DND-41 (cell line): ENCODE data around the gene SNTA1.

ENCODE experiments used
- ATAC-seq: fragments of 200-7000 bp; cut with Tn5 transposase; 3 replicates; pipeline ENCODE4 v1.9.1; 2021; ENCODE audit warnings: low read depth; ENCODE audit not compliant: insufficient read depth
- DNase-seq: peaks from one replicate; pipeline ENCODE4 v3.0.0-alpha.2; 2020
- H2AFZ ChIP-seq: 2 replicates; pipeline ENCODE4 v1.6.0; 2012; ENCODE audit warnings: low read depth, low read length
- H3K27ac ChIP-seq: 2 replicates; pipeline ENCODE4 v1.5.1; 2012; ENCODE audit warnings: low read length, inconsistent platforms
- H3K27me3 ChIP-seq: fragments of 200-600 bp; sonication (generic); 2 replicates; pipeline ENCODE4 v1.6.0; 2012; ENCODE audit warnings: low read length, mild to moderate bottlenecking, inconsistent platforms; ENCODE audit not compliant: insufficient read depth, poor library complexity
- H3K36me3 ChIP-seq: 2 replicates; pipeline ENCODE4 v1.5.1; 2012; ENCODE audit warnings: low read length, inconsistent platforms; ENCODE audit not compliant: insufficient read depth
- H3K4me1 ChIP-seq: 2 replicates; pipeline ENCODE4 v1.5.1; 2012; ENCODE audit warnings: mild to moderate bottlenecking, low read length; ENCODE audit not compliant: insufficient read depth
- H3K4me2 ChIP-seq: 2 replicates; pipeline ENCODE4 v1.6.0; 2012; ENCODE audit warnings: mild to moderate bottlenecking, moderate library complexity, low read length, inconsistent platforms; ENCODE audit not compliant: insufficient read depth
- H3K4me3 ChIP-seq, 2 experiments: fragments of 200-600 bp in 1 of 2; shearing (Covaris generic) in 1 of 2; 2 replicates each; pipeline ENCODE4 v1.5.1; 2012 to 2016; ENCODE audit warnings: inconsistent platforms in 2 of 2, low read length in 2 of 2, mild to moderate bottlenecking in 2 of 2, low read depth in 1 of 2, moderate library complexity in 1 of 2
- H3K79me2 ChIP-seq: 2 replicates; pipeline ENCODE4 v1.6.0; 2012; ENCODE audit warnings: low read length, inconsistent platforms; ENCODE audit not compliant: insufficient read depth
- H3K9ac ChIP-seq: 2 replicates; pipeline ENCODE4 v1.6.0; 2012; ENCODE audit warnings: low read depth, mild to moderate bottlenecking, inconsistent platforms, low read length, moderate library complexity
- H3K9me3 ChIP-seq: 2 replicates; pipeline ENCODE4 v1.5.1; 2012; ENCODE audit warnings: low read length, moderate library complexity, mild to moderate bottlenecking, inconsistent platforms; ENCODE audit not compliant: insufficient read depth, severe bottlenecking
- H4K20me1 ChIP-seq: 2 replicates; pipeline ENCODE4 v1.6.0; 2012; ENCODE audit warnings: low read length; ENCODE audit not compliant: insufficient read depth
- EZH2 ChIP-seq: IDR thresholded peaks from 3 replicates; pipeline ENCODE4 v1.6.1; 2012; ENCODE audit warnings: borderline replicate concordance, low read depth, mild to moderate bottlenecking, moderate library complexity, low read length, inconsistent platforms; ENCODE audit not compliant: severe bottlenecking
- TF ChIP-seq, protein P1 (sequence below): IDR thresholded peaks from 2 replicates; pipeline ENCODE4 v1.5.1; 2012; ENCODE audit warnings: borderline replicate concordance, low read length, moderate library complexity, mild to moderate bottlenecking; ENCODE audit not compliant: poor library complexity, severe bottlenecking; ENCODE audit errors: extremely low read depth

Gene SNTA1

DNA sequence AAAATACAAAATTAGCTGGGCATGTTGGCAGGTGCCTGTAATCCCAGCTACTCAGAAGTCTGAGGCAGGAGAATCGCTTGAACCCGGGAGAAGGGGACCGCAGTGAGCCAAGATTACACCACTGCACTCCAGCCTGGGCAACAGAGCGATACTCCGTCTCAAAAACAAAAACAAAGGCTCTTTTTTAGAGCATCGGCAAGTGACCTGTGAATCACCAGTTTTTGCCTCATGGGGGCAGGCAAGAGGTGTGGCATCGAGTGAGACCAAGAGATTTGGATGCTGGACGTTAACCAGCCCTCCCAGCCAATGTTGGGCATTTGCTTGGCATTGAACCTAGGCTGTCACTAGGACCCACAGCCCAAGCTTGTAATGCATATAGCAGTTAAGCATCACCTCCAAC lies 27.6 kb downstream of the SNTA1 start:
- no peak for TF ChIP-seq EZH2
- TF ChIP-seq, protein P1, sequence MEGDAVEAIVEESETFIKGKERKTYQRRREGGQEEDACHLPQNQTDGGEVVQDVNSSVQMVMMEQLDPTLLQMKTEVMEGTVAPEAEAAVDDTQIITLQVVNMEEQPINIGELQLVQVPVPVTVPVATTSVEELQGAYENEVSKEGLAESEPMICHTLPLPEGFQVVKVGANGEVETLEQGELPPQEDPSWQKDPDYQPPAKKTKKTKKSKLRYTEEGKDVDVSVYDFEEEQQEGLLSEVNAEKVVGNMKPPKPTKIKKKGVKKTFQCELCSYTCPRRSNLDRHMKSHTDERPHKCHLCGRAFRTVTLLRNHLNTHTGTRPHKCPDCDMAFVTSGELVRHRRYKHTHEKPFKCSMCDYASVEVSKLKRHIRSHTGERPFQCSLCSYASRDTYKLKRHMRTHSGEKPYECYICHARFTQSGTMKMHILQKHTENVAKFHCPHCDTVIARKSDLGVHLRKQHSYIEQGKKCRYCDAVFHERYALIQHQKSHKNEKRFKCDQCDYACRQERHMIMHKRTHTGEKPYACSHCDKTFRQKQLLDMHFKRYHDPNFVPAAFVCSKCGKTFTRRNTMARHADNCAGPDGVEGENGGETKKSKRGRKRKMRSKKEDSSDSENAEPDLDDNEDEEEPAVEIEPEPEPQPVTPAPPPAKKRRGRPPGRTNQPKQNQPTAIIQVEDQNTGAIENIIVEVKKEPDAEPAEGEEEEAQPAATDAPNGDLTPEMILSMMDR, result peak; percentile 45
- Histone ChIP-seq H3K27me3 (no peaks in the 10 kb centered on the region), H3K79me2 (no peaks in the 10 kb centered on the region), H2AFZ (no peak overlapping the region), H3K36me3 (peaks cover 19% of the 10 kb centered on the region), H3K4me2 (no peak overlapping the region), H4K20me1 (peaks cover 9% of the 10 kb centered on the region), H3K9me3 (no peaks in the 10 kb centered on the region), H3K4me3 (no peak overlapping the region), H3K9ac (no peak overlapping the region), H3K4me1 (no peaks in the 10 kb centered on the region), H3K27ac (no peak overlapping the region)
- DNase-seq, result no peak
- no peak for ATAC-seq

DNA sequence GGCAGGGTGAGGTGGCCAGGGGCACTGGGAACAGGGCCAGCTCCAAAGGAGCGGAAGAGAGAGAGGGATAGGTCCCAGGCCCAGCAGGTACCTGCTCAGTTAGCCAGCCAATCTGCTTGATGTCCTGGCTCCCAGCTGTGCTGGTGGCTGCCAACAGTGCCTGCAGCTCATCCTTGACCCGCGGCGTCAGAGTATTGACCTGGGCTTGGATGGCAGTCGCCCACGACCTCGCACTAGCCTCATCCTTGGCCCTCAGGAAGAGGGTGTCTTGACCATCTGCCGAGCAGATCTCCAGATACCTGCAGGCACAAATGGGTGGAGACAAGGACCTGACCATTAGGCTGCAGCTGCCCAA lies 31.1 kb downstream of the SNTA1 start:
- TF ChIP-seq, protein P1, result no peak
- no peak for TF ChIP-seq EZH2
- H3K36me3 ChIP-seq, result peaks cover 47% of the 10 kb centered on the region

DNA sequence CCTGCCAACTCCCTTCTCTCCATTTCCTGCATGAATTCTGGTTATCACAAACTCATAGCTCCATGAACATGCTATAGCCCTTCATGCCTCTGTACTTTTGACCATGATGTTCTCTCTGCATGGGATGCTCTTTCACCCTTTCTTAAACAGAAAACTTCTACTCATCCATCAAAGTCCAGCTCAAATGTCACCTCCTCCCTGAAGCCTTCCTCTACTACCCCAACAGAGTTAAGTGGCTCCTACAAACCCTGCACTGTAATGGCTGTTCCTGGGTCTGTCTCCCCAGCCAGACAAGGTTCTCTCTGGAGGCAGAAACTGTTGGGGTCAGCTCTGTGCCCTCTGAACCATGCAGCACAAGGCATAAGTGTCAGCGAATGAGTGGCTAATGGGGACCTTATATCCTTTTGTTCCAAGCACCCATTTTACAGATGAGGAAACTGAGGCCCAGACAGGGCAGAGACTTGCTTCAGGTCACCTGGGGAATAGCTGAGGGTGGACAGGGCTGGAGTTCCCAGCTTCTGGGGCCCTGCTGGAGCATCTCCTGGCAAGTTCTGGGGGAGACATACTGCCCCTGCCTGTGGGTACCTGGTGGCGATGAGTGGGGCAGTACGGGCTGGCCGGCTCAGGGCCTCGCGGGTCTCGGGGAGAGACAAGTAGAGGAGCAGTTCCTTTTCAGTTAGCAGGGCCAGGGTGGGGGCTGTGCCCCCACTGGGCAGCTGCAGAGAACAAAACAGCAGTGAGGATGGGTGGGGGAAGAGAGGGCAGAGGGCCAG lies 31.7 kb downstream of the SNTA1 start:
- no peak overlapping the region for H3K27ac ChIP-seq
- no peaks in the 10 kb centered on the region for H3K27me3 ChIP-seq
- H3K4me1 ChIP-seq, result peaks cover 7% of the 10 kb centered on the region; the same call in 1 of the 2 replicates
- H3K36me3 ChIP-seq, result peaks cover 52% of the 10 kb centered on the region
- H3K9me3 ChIP-seq, result no peaks in the 10 kb centered on the region
- H3K4me3 ChIP-seq, result no peak overlapping the region
- DNase-seq (no peak), ATAC-seq (no peak)
- H2AFZ ChIP-seq, result no peak overlapping the region
- no peak overlapping the region for H3K9ac ChIP-seq
- peaks cover 23% of the 10 kb centered on the region for H4K20me1 ChIP-seq
- no peak overlapping the region for H3K4me2 ChIP-seq
- TF ChIP-seq, protein P1, result no peak
- TF ChIP-seq EZH2, result no peak
- peaks cover 11% of the 10 kb centered on the region; the same call in 1 of the 2 replicates for H3K79me2 ChIP-seq

More for the DNA sequence above, 31.1 kb downstream of the SNTA1 start:
- Histone ChIP-seq H3K9ac (no peak overlapping the region), H4K20me1 (peaks cover 23% of the 10 kb centered on the region), H3K4me2 (no peak overlapping the region), H3K27me3 (no peaks in the 10 kb centered on the region), H2AFZ (no peak overlapping the region), H3K79me2 (peaks cover 6% of the 10 kb centered on the region; the same call in 1 of the 2 replicates), H3K27ac (no peak overlapping the region), H3K9me3 (no peaks in the 10 kb centered on the region), H3K4me3 (no peak overlapping the region), H3K4me1 (peaks cover 7% of the 10 kb centered on the region; the same call in 1 of the 2 replicates)
- DNase-seq, result no peak
- no peak for ATAC-seq
